Osteocyte (in vitro differentiated cells): ENCODE measurements around the gene EXOC3L4. TPM values are rescaled to one million over a fixed set of nuclear protein-coding genes. Genes with fewer than 3 reads are reported as not detected.

Source experiments
- DNase-seq: peaks from one replicate; pipeline ENCODE4 v3.0.0; 2021; ENCODE audit warnings: mixed read lengths; ENCODE audit not compliant: unreplicated experiment; ENCODE audit errors: extremely low spot score
- H3K27ac Mint-ChIP-seq: one replicate; pipeline ENCODE4 v1.8.0; 2021; ENCODE audit warnings: mild to moderate bottlenecking, mixed read lengths; ENCODE audit not compliant: unreplicated experiment
- H3K27me3 Mint-ChIP-seq: one replicate; pipeline ENCODE4 v1.8.0; 2021; ENCODE audit warnings: mixed read lengths; ENCODE audit not compliant: unreplicated experiment
- H3K36me3 Mint-ChIP-seq: one replicate; pipeline ENCODE4 v1.8.0; 2021; ENCODE audit warnings: mixed read lengths; ENCODE audit not compliant: unreplicated experiment
- H3K4me1 Mint-ChIP-seq: one replicate; pipeline ENCODE4 v1.8.0; 2021; ENCODE audit warnings: mixed read lengths; ENCODE audit not compliant: unreplicated experiment
- H3K4me3 Mint-ChIP-seq: one replicate; pipeline ENCODE4 v1.8.0; 2021; ENCODE audit warnings: mild to moderate bottlenecking, moderate library complexity, mixed read lengths; ENCODE audit not compliant: unreplicated experiment
- H3K9me3 Mint-ChIP-seq: one replicate; pipeline ENCODE4 v1.8.0; 2021; ENCODE audit warnings: mixed read lengths; ENCODE audit not compliant: unreplicated experiment
- total RNA-seq: library from RNA; stranded (reverse); gene quantifications from 2 replicates; pipeline ENCODE4 v1.2.1, GENCODE V29; 2021
- TF ChIP-seq, protein P1 (sequence below): fragments of 200-600 bp; sonication (generic); IDR thresholded peaks from 2 replicates; pipeline ENCODE4 v1.5.0; 2021; ENCODE audit warnings: antibody characterized with exemption, mild to moderate bottlenecking, moderate library complexity

EXOC3L4 gene
- total RNA-seq, 1 donor from 2014 or later, result 0.86 TPM

- TF ChIP-seq, protein P1, sequence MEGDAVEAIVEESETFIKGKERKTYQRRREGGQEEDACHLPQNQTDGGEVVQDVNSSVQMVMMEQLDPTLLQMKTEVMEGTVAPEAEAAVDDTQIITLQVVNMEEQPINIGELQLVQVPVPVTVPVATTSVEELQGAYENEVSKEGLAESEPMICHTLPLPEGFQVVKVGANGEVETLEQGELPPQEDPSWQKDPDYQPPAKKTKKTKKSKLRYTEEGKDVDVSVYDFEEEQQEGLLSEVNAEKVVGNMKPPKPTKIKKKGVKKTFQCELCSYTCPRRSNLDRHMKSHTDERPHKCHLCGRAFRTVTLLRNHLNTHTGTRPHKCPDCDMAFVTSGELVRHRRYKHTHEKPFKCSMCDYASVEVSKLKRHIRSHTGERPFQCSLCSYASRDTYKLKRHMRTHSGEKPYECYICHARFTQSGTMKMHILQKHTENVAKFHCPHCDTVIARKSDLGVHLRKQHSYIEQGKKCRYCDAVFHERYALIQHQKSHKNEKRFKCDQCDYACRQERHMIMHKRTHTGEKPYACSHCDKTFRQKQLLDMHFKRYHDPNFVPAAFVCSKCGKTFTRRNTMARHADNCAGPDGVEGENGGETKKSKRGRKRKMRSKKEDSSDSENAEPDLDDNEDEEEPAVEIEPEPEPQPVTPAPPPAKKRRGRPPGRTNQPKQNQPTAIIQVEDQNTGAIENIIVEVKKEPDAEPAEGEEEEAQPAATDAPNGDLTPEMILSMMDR, result no peak
- Mint-ChIP-seq H3K9me3 (no peaks in the 10 kb centered on the region), H3K27me3 (no peaks in the 10 kb centered on the region), H3K36me3 (no peaks in the 10 kb centered on the region), H3K27ac (no peak overlapping the region), H3K4me3 (no peak overlapping the region), H3K4me1 (peaks cover 13% of the 10 kb centered on the region)
- no peak for DNase-seq
Observed at GRCh38 chr14:103070971-103071542, 23.5 kb upstream of the EXOC3L4 start.

- Mint-ChIP-seq H3K4me1 (peaks cover 13% of the 10 kb centered on the region), H3K4me3 (no peak overlapping the region), H3K27ac (no peak overlapping the region), H3K9me3 (no peaks in the 10 kb centered on the region), H3K36me3 (no peaks in the 10 kb centered on the region), H3K27me3 (no peaks in the 10 kb centered on the region)
- DNase-seq, result no peak
- TF ChIP-seq, protein P1, result no peak
Observed at GRCh38 chr14:103071544-103072251, 22.8 kb upstream of the EXOC3L4 start.

- Mint-ChIP-seq H3K9me3 (no peaks in the 10 kb centered on the region), H3K27ac (no peak overlapping the region), H3K36me3 (no peaks in the 10 kb centered on the region), H3K4me3 (no peak overlapping the region), H3K4me1 (peaks cover 7% of the 10 kb centered on the region), H3K27me3 (no peaks in the 10 kb centered on the region)
- no peak for DNase-seq
- TF ChIP-seq, protein P1, result no peak
Observed at GRCh38 chr14:103072595-103073366, 21.7 kb upstream of the EXOC3L4 start.

DNA sequence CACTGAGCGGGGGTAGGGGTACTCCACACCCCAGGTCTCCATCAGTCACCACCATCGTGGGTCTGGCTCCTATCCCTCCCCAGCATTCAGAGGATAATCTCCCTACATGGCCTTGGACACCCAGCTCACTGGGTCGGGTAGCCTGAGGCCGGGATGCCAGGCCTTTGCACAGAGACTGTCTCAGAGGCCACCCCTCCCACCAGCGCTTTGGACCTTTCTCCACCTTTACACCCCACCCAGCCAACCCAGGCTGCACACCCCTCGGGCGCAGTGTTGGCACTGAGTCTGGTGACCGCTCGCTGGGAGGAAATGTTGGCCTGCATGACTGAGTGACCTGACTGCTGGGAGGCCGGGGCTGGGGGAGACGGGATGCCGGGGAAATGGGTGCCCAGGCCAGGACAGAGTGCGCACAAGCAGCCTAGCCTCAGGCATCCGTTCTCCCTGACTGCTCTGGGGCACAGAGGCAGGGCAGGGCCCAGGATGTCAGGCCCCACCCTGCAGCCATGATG lies 21.1 kb upstream of the EXOC3L4 start:
- no peaks in the 10 kb centered on the region for H3K9me3 Mint-ChIP-seq
- no peak overlapping the region for H3K27ac Mint-ChIP-seq
- H3K27me3 Mint-ChIP-seq, result no peaks in the 10 kb centered on the region
- H3K36me3 Mint-ChIP-seq, result no peaks in the 10 kb centered on the region
- TF ChIP-seq, protein P1, result no peak
- peaks cover 5% of the 10 kb centered on the region for H3K4me1 Mint-ChIP-seq
- no peak for DNase-seq
- no peak overlapping the region for H3K4me3 Mint-ChIP-seq
